SU-DHL-6 (cell line): ENCODE data around the gene SLC39A9.

Experiments
- CTCF ChIP-seq: fragments of 200-600 bp; sonication (generic); IDR thresholded peaks from one replicate; pipeline ENCODE4 v1.5.1; 2017; ENCODE audit warnings: antibody characterized with exemption, mild to moderate bottlenecking, low read length, moderate library complexity; ENCODE audit not compliant: insufficient read depth, poor library complexity, severe bottlenecking
- EZH2phosphoT487 ChIP-seq: fragments of 200-600 bp; sonication (generic), shearing (Covaris generic); conservative IDR thresholded peaks from 2 replicates; pipeline ENCODE4 v1.6.1; 2018; ENCODE audit warnings: mild to moderate bottlenecking, antibody characterized with exemption, low read length, moderate library complexity, mixed read lengths

GRCh38 chr14:69500736-69501135 is 102.2 kb downstream of the SLC39A9 start:
- TF ChIP-seq CTCF, result no peak
- no peak for TF ChIP-seq EZH2phosphoT487
